SK-N-SH (cell line): ENCODE results near the gene OR6K3.

Experiments used
- CHD2 ChIP-seq: fragments of 150-350 bp; IDR thresholded peaks from 2 replicates; pipeline ENCODE4 v1.6.1; 2018; ENCODE audit warnings: low read length; ENCODE audit not compliant: partially characterized antibody
- TF ChIP-seq, protein P1 (sequence below): fragments of 200-600 bp; sonication (generic); IDR thresholded peaks from 2 replicates; pipeline ENCODE4 v1.6.1; 2017; ENCODE audit warnings: antibody characterized with exemption, mild to moderate bottlenecking, moderate library complexity

DNA sequence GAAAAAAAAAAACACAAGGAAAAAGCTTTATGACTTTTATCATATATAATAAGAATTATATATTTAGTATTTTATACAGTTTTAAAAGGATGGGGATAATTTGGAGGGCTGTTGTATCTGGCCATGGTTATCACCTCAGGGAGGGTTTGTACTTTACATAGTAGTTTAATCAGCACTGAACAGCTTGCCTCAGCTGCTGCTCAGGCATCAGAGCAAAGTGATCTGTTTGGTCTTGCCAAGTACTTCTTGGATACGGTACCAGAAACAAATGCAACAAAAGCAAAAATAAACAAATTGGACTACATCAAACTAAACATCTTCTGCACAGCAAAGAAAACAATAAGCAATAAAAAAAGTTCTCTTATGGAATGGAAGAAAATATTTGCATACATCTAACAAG, 31.4 kb downstream of the OR6K3 start:
- TF ChIP-seq, protein P1, sequence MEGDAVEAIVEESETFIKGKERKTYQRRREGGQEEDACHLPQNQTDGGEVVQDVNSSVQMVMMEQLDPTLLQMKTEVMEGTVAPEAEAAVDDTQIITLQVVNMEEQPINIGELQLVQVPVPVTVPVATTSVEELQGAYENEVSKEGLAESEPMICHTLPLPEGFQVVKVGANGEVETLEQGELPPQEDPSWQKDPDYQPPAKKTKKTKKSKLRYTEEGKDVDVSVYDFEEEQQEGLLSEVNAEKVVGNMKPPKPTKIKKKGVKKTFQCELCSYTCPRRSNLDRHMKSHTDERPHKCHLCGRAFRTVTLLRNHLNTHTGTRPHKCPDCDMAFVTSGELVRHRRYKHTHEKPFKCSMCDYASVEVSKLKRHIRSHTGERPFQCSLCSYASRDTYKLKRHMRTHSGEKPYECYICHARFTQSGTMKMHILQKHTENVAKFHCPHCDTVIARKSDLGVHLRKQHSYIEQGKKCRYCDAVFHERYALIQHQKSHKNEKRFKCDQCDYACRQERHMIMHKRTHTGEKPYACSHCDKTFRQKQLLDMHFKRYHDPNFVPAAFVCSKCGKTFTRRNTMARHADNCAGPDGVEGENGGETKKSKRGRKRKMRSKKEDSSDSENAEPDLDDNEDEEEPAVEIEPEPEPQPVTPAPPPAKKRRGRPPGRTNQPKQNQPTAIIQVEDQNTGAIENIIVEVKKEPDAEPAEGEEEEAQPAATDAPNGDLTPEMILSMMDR: no peak
- no peak for TF ChIP-seq CHD2
